GM12878 (cell line): ENCODE measurements around the gene PPP1R3E. TPM values are rescaled to one million over a fixed set of nuclear protein-coding genes. Genes with fewer than 3 reads are reported as not detected.

Source experiments
- E4F1 ChIP-seq: fragments of 450-650 bp; IDR thresholded peaks from 2 replicates; pipeline ENCODE4 v1.6.1; 2018; ENCODE audit warnings: borderline replicate concordance, mild to moderate bottlenecking; ENCODE audit not compliant: partially characterized antibody
- HDAC2 ChIP-seq: fragments of 200-600 bp; sonication (generic); IDR thresholded peaks from 2 replicates; pipeline ENCODE4 v1.6.1; 2017
- IKZF2 ChIP-seq, 2 experiments: fragments of 450-650 bp; IDR thresholded peaks; 2 replicates each; pipeline ENCODE4 v1.6.1; 2017; ENCODE audit warnings: mild to moderate bottlenecking in 2 of 2, moderate library complexity in 2 of 2
- IRF3 ChIP-seq: fragments of 450-650 bp; IDR thresholded peaks from 2 replicates; pipeline ENCODE4 v1.6.1; 2014; ENCODE audit warnings: mild to moderate bottlenecking
- KDM1A ChIP-seq: fragments of 200-600 bp; sonication (generic); IDR thresholded peaks from 2 replicates; pipeline ENCODE4 v1.6.1; 2016; ENCODE audit warnings: borderline replicate concordance
- MTA3 ChIP-seq: IDR thresholded peaks from 2 replicates; pipeline ENCODE4 v1.6.1; 2012; ENCODE audit warnings: low read length, inconsistent platforms, borderline replicate concordance
- NKRF ChIP-seq: fragments of 450-650 bp; conservative IDR thresholded peaks from 2 replicates; pipeline ENCODE4 v1.6.1; 2017; ENCODE audit warnings: mild to moderate bottlenecking, moderate library complexity
- PML ChIP-seq: IDR thresholded peaks from 2 replicates; pipeline ENCODE4 v1.6.1; 2012; ENCODE audit warnings: low read length, inconsistent platforms
- POLR2A ChIP-seq: IDR thresholded peaks from 2 replicates; pipeline ENCODE4 v1.6.1; 2011; ENCODE audit warnings: low read depth, mild to moderate bottlenecking, low read length
- SIN3A ChIP-seq: IDR thresholded peaks from 2 replicates; pipeline ENCODE4 v1.6.1; 2012; ENCODE audit warnings: low read depth, low read length, improper control_type of control experiment
- SREBF1 ChIP-seq: IDR thresholded peaks from 2 replicates; pipeline ENCODE4 v1.6.1; 2012; ENCODE audit warnings: mild to moderate bottlenecking, low read length
- STAT1 ChIP-seq: fragments of 450-650 bp; conservative IDR thresholded peaks from 2 replicates; pipeline ENCODE4 v1.6.1; 2014; ENCODE audit warnings: antibody characterized with exemption, mild to moderate bottlenecking
- SUPT20H ChIP-seq: IDR thresholded peaks from 2 replicates; pipeline ENCODE4 v1.6.1; 2011; ENCODE audit warnings: low read depth, mild to moderate bottlenecking, low read length, moderate library complexity, borderline replicate concordance; ENCODE audit not compliant: control insufficient read depth
- TAF1 ChIP-seq: IDR thresholded peaks from 2 replicates; pipeline ENCODE4 v1.6.1; 2011; ENCODE audit warnings: mild to moderate bottlenecking, low read depth, low read length, borderline replicate concordance
- ZBTB40 ChIP-seq: fragments of 450-650 bp; IDR thresholded peaks from 2 replicates; pipeline ENCODE4 v1.6.1; 2016; ENCODE audit warnings: mild to moderate bottlenecking, moderate library complexity, borderline replicate concordance
- ZSCAN29 ChIP-seq: fragments of 450-650 bp; IDR thresholded peaks from 2 replicates; pipeline ENCODE4 v1.6.1; 2017; ENCODE audit warnings: mild to moderate bottlenecking, moderate library complexity
- polyA plus RNA-seq, 11 experiments: library from polyadenylated mRNA; depleted of rRNA in 4 of 11; unstranded in 6 of 11; stranded (reverse) in 5 of 11; fragments of >200 nt; fragmentation: Nextera tagmentation in 4 of 11; fragmentation: Illumina TruSeq in 1 of 11; extraction: Ambion mirVana in 4 of 11; extraction: Trizol in 1 of 11; gene quantifications; 1 replicate in 1 of 11; 2 replicates in 10 of 11; pipeline versions ENCODE4 v1.2.1 to v1.2.3, GENCODE V29; 2011 to 2016; ENCODE audit warnings: inconsistent platforms in 2 of 11, missing spikeins in 2 of 11, low read depth in 1 of 11
- total RNA-seq, 4 experiments: library from RNA; depleted of rRNA in 3 of 4; stranded (reverse); fragments of >200 nt in 3 of 4; fragmentation: Illumina TruSeq in 1 of 4; extraction: Trizol in 1 of 4; gene quantifications; 2 replicates each; pipeline versions ENCODE4 v1.2.1 to v1.2.3, GENCODE V29; 2013 to 2021
- TF ChIP-seq, protein P1 (sequence below): IDR thresholded peaks from 2 replicates; pipeline ENCODE4 v1.6.1; 2011; ENCODE audit warnings: low read depth, low read length, improper control_type of control experiment, borderline replicate concordance
- TF ChIP-seq, protein P2 (sequence below): IDR thresholded peaks from 2 replicates; pipeline ENCODE4 v1.6.1; 2011; ENCODE audit warnings: borderline replicate concordance, low read depth, mild to moderate bottlenecking, moderate library complexity, mixed read lengths, low read length; ENCODE audit not compliant: insufficient read depth; ENCODE audit errors: extremely low read length

Gene PPP1R3E
- total and polyA plus RNA-seq, 10 of the 15 experiments (the other 5 are each of a cell fraction or from before 2014, with no cell fraction given) = 4.6 to 26.4 (median 7.1) TPM

- TF ChIP-seq ZBTB40 (no peak), IKZF2 (IDR thresholded peaks at IDR 0.05) (no peak), STAT1 (no peak), POLR2A (no peak), SUPT20H (no peak), IRF3 (no peak), NKRF (no peak), MTA3 (no peak), SIN3A (no peak), SREBF1 (no peak), KDM1A (no peak), ZSCAN29 (no peak), E4F1 (no peak), HDAC2 (no peak), TAF1 (0 out of 2 replicates have a peak, but pooled peaks have one; percentile 19), PML (peak; percentile 37; the same call in 1 of the 2 replicates)
- TF ChIP-seq, protein P1, sequence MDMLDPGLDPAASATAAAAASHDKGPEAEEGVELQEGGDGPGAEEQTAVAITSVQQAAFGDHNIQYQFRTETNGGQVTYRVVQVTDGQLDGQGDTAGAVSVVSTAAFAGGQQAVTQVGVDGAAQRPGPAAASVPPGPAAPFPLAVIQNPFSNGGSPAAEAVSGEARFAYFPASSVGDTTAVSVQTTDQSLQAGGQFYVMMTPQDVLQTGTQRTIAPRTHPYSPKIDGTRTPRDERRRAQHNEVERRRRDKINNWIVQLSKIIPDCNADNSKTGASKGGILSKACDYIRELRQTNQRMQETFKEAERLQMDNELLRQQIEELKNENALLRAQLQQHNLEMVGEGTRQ = no peak
- TF ChIP-seq, protein P2, sequence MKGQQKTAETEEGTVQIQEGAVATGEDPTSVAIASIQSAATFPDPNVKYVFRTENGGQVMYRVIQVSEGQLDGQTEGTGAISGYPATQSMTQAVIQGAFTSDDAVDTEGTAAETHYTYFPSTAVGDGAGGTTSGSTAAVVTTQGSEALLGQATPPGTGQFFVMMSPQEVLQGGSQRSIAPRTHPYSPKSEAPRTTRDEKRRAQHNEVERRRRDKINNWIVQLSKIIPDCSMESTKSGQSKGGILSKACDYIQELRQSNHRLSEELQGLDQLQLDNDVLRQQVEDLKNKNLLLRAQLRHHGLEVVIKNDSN = no peak
Observed at GRCh38 chr14:23294734-23295561, 7.7 kb downstream of the PPP1R3E start (continued).
